A673 (cell line): ENCODE data around the gene JAG2.

Experiments used
- EZH2 ChIP-seq: fragments of 200-600 bp; sonication (generic); IDR thresholded peaks from 2 replicates; pipeline ENCODE4 v1.6.1; 2017; ENCODE audit warnings: borderline replicate concordance, low read depth, mild to moderate bottlenecking, mixed read lengths, antibody characterized with exemption, low read length; ENCODE audit not compliant: poor library complexity, severe bottlenecking
- TF ChIP-seq, protein P1 (sequence below): fragments of 300-800, 200-600 bp; sonication (generic); conservative IDR thresholded peaks from 2 replicates; pipeline ENCODE4 v1.5.1; 2017; ENCODE audit warnings: low read depth, mild to moderate bottlenecking, antibody characterized with exemption, low read length, moderate library complexity, mixed read lengths

- TF ChIP-seq, protein P1, sequence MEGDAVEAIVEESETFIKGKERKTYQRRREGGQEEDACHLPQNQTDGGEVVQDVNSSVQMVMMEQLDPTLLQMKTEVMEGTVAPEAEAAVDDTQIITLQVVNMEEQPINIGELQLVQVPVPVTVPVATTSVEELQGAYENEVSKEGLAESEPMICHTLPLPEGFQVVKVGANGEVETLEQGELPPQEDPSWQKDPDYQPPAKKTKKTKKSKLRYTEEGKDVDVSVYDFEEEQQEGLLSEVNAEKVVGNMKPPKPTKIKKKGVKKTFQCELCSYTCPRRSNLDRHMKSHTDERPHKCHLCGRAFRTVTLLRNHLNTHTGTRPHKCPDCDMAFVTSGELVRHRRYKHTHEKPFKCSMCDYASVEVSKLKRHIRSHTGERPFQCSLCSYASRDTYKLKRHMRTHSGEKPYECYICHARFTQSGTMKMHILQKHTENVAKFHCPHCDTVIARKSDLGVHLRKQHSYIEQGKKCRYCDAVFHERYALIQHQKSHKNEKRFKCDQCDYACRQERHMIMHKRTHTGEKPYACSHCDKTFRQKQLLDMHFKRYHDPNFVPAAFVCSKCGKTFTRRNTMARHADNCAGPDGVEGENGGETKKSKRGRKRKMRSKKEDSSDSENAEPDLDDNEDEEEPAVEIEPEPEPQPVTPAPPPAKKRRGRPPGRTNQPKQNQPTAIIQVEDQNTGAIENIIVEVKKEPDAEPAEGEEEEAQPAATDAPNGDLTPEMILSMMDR, result no peak
- no peak for TF ChIP-seq EZH2
Observed at GRCh38 chr14:105203701-105204100, 35.1 kb upstream of the JAG2 start.
